ENCODE data around the gene HADHA. TPM values are rescaled to one million over a fixed set of nuclear protein-coding genes. Genes with fewer than 3 reads are reported as not detected.

The HADHA gene
- total RNA-seq, 1 experiment from 2014 or later, result 118 TPM

DNA sequence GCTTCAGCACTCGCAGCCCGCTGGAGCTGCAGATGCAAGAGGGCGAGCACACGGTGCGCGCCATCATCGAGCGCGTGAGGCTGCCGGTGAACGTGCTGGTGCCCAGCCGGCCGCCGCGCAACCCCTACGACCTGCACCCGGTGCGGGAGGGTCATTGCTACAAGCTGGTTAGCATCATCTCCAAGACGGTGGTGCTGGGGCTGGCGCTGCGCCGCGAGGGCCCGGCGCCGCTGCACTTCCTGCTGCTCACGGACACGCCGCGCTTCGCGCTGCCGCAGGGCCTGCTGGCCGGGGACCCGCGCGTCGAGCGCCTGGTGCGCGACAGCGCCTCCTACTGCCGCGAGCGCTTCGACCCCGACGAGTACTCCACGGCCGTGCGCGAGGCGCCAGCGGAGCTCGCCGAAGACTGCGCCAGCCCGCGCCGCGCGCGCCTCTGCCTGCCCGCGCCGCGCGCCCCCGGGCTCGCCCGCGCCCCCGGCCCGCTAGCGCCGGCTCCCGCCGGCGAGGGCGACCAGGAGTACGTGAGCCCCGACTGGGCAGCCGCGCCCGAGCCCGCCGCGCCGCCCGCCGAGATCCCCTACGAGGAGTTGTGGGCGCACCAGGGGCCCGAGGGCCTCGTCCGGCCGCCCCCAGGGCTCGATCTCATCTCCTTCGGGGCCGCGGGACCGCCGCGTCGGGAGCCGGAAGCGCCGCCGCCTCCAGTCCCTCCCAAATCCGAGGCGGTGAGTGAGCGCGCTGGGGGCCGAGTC lies 59.7 kb downstream of the HADHA start (continued):
- TF ChIP-seq, protein P1, sequence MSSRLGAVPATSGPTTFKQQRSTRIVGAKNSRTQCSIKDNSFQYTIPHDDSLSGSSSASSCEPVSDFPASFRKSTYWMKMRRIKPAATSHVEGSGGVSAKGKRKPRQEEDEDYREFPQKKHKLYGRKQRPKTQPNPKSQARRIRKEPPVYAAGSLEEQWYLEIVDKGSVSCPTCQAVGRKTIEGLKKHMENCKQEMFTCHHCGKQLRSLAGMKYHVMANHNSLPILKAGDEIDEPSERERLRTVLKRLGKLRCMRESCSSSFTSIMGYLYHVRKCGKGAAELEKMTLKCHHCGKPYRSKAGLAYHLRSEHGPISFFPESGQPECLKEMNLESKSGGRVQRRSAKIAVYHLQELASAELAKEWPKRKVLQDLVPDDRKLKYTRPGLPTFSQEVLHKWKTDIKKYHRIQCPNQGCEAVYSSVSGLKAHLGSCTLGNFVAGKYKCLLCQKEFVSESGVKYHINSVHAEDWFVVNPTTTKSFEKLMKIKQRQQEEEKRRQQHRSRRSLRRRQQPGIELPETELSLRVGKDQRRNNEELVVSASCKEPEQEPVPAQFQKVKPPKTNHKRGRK (CRISPR knock-in tag; IDR thresholded peaks at IDR 0.05; ENCODE audit: borderline replicate concordance), result no peak
- peak; percentile 52; the same call in 1 of the 2 replicates for TF ChIP-seq IRF2 (CRISPR knock-in tag; IDR thresholded peaks at IDR 0.05; ENCODE audit: borderline replicate concordance, low read depth)
- TF ChIP-seq OVOL2 (CRISPR knock-in tag; IDR thresholded peaks at IDR 0.05; ENCODE audit: borderline replicate concordance), result no peak
- TF ChIP-seq, protein P2, sequence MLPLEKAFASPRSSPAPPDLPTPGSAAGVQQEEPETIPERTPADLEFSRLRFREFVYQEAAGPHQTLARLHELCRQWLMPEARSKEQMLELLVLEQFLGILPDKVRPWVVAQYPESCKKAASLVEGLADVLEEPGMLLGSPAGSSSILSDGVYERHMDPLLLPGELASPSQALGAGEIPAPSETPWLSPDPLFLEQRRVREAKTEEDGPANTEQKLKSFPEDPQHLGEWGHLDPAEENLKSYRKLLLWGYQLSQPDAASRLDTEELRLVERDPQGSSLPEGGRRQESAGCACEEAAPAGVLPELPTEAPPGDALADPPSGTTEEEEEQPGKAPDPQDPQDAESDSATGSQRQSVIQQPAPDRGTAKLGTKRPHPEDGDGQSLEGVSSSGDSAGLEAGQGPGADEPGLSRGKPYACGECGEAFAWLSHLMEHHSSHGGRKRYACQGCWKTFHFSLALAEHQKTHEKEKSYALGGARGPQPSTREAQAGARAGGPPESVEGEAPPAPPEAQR (CRISPR knock-in tag; IDR thresholded peaks at IDR 0.05), result no peak
- TF ChIP-seq SOX15 (CRISPR knock-in tag; IDR thresholded peaks at IDR 0.05), result no peak
- TF ChIP-seq SMAD3 (CRISPR knock-in tag; IDR thresholded peaks at IDR 0.05; ENCODE audit: borderline replicate concordance), result peak; percentile 25; the same call in 1 of the 2 replicates
- TF ChIP-seq, protein P3, sequence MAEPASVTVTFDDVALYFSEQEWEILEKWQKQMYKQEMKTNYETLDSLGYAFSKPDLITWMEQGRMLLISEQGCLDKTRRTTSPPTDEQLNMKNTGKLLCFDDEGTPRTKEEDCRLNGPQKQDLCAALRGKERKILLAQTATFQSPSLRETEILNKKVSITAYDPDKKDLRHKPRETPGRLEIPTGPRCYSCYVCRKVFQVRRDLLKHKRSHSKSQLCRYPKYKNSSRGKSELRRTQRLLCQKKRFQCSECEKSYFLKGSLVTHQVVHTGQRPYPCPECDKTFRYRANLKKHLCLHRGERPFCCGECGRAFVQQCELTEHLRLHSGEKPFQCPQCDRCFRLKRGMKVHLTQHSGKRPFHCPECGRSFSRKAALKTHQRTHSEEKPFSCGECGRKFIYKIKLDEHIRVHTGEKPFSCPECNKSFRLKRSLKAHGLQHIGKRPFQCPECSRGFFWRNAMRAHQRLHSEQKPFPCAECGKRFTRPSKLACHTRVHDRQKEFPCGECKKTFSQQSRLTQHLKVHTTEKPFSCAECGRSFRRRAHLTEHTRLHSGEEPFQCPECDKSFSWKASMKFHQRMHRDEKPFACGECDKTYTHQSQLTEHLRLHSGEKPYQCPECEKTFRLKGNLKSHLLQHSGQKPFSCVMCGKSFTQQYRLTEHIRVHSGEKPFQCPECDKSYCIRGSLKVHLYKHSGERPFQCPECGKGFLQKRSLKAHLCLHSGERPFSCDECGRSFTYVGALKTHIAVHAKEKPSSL (CRISPR knock-in tag; conservative IDR thresholded peaks at IDR 0.05), result no peak
- TF ChIP-seq ZNF671 (CRISPR knock-in tag; IDR thresholded peaks at IDR 0.05), result no peak
- TF ChIP-seq HMGA2 (CRISPR knock-in tag; IDR thresholded peaks at IDR 0.05), result no peak
- no peak for TF ChIP-seq MXD4 (CRISPR knock-in tag; IDR thresholded peaks at IDR 0.05; ENCODE audit: borderline replicate concordance)
- peak; percentile 95 for TF ChIP-seq FOXP1 (CRISPR knock-in tag; IDR thresholded peaks at IDR 0.05; ENCODE audit: borderline replicate concordance)
- TF ChIP-seq, protein P4, sequence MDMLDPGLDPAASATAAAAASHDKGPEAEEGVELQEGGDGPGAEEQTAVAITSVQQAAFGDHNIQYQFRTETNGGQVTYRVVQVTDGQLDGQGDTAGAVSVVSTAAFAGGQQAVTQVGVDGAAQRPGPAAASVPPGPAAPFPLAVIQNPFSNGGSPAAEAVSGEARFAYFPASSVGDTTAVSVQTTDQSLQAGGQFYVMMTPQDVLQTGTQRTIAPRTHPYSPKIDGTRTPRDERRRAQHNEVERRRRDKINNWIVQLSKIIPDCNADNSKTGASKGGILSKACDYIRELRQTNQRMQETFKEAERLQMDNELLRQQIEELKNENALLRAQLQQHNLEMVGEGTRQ (CRISPR knock-in tag; IDR thresholded peaks at IDR 0.05), result peak; percentile 28; the same call in 1 of the 2 replicates
- 0 out of 2 replicates have a peak, but pooled peaks have one; percentile 60 for TF ChIP-seq TP53 (CRISPR knock-in tag; IDR thresholded peaks at IDR 0.05)
- TF ChIP-seq, protein P5, sequence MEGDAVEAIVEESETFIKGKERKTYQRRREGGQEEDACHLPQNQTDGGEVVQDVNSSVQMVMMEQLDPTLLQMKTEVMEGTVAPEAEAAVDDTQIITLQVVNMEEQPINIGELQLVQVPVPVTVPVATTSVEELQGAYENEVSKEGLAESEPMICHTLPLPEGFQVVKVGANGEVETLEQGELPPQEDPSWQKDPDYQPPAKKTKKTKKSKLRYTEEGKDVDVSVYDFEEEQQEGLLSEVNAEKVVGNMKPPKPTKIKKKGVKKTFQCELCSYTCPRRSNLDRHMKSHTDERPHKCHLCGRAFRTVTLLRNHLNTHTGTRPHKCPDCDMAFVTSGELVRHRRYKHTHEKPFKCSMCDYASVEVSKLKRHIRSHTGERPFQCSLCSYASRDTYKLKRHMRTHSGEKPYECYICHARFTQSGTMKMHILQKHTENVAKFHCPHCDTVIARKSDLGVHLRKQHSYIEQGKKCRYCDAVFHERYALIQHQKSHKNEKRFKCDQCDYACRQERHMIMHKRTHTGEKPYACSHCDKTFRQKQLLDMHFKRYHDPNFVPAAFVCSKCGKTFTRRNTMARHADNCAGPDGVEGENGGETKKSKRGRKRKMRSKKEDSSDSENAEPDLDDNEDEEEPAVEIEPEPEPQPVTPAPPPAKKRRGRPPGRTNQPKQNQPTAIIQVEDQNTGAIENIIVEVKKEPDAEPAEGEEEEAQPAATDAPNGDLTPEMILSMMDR (IDR thresholded peaks at IDR 0.05), result peak; percentile 56; the same call in 1 of the 2 replicates

DNA sequence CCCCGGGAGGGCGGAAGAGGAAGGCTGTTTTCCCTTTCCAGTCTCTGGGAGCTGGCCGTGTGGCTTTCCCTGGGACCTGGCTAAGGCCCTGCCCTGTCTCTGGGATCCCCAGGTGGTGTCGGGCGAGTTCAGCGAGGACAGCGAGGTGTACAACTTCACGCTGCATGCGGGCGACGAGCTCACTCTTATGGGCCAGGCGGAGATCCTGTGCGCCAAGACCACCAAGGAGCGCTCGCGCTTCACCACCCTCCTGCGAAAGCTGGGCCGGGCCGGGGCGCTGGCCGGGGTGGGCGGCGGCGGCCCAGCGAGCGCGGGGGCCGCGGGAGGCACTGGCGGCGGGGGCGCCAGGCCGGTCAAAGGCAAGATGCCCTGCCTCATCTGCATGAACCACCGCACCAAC lies 60.3 kb downstream of the HADHA start:
- Mint-ChIP-seq H3K36me3 (peaks cover 9% of the 10 kb centered on the region), H3K4me1 (peaks cover 27% of the 10 kb centered on the region), H3K9me3 (no peaks in the 10 kb centered on the region), H3K27me3 (ENCODE audit: low read depth) (peaks cover 19% of the 10 kb centered on the region), H3K4me3 (peak overlapping the region; percentile 63), H3K27ac (no peak overlapping the region)
- POLR2A ChIA-PET, result interaction anchor here (1.4 kb wide), 1 partner anchor 306 kb away, joined by 5 read pairs; the partner anchor contains the start of gene ASXL2
- DNase-seq (ENCODE audit: low spot score) (no peak), ATAC-seq (peak; percentile 2)
- CTCF ChIA-PET, result interaction anchor here (0.6 to 5.7 kb wide), 13 partner anchors 9 to 233 kb away, joined by 3 to 53 read pairs (median 6); partner anchors contain the start of genes GAREM2, HADHA and HADHB
- TF ChIP-seq, protein P2 (CRISPR knock-in tag; IDR thresholded peaks at IDR 0.05), result no peak
- TF ChIP-seq ZNF138 (CRISPR knock-in tag; conservative IDR thresholded peaks at IDR 0.05), result no peak
- no peak for TF ChIP-seq TEAD1 (CRISPR knock-in tag; IDR thresholded peaks at IDR 0.05)
- TF ChIP-seq ZNF263 (CRISPR knock-in tag; IDR thresholded peaks at IDR 0.05; ENCODE audit: low read depth), result no peak
- TF ChIP-seq SMAD3 (CRISPR knock-in tag; IDR thresholded peaks at IDR 0.05; ENCODE audit: borderline replicate concordance), result no peak
- TF ChIP-seq TCF7 (CRISPR knock-in tag; IDR thresholded peaks at IDR 0.05; ENCODE audit: low read depth), result no peak
- TF ChIP-seq, protein P6, sequence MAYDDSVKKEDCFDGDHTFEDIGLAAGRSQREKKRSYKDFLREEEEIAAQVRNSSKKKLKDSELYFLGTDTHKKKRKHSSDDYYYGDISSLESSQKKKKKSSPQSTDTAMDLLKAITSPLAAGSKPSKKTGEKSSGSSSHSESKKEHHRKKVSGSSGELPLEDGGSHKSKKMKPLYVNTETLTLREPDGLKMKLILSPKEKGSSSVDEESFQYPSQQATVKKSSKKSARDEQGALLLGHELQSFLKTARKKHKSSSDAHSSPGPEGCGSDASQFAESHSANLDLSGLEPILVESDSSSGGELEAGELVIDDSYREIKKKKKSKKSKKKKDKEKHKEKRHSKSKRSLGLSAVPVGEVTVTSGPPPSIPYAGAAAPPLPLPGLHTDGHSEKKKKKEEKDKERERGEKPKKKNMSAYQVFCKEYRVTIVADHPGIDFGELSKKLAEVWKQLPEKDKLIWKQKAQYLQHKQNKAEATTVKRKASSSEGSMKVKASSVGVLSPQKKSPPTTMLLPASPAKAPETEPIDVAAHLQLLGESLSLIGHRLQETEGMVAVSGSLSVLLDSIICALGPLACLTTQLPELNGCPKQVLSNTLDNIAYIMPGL (CRISPR knock-in tag; IDR thresholded peaks at IDR 0.05), result no peak
- TF ChIP-seq, protein P3 (CRISPR knock-in tag; conservative IDR thresholded peaks at IDR 0.05), result no peak
- no peak for TF ChIP-seq MXD4 (CRISPR knock-in tag; IDR thresholded peaks at IDR 0.05; ENCODE audit: borderline replicate concordance)
- no peak for TF ChIP-seq HMGA2 (CRISPR knock-in tag; IDR thresholded peaks at IDR 0.05)
